ENCODE results near the gene TEX50. TPM values are rescaled to one million over a fixed set of nuclear protein-coding genes. Genes with fewer than 3 reads are reported as not detected.
"Not testable (repeated sequence)": the region's sequence is repeated elsewhere in the genome, so short reads cannot be mapped to it uniquely, and the experiment has no call there.

The TEX50 gene
- total and polyA plus RNA-seq, 2 experiments from 2014 or later: not detected

DNA sequence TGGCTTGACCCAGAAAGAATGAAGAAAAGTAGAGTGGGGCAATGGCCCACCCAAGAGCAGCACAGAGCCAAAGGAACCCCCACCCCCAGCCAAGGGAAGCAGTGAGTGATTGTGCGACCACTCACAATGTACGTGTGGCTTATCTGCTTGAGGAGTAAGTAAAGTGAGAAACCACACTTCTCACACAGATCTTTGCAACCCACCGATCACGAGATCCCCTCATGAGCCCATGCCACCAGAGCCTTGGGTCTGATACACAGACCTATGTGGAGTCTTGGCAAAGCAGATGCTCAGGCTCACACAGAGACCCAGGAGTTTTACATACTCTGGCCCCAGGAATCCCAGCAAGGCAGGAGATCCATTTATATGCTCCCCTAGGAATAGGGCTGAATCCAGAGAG, 18.3 kb upstream of the TEX50 start:
- Histone ChIP-seq H3K27ac (no peak overlapping the region), H3K4me1 (ENCODE audit: insufficient read depth) (no peaks in the 10 kb centered on the region), H3K36me3 (ENCODE audit: low read depth) (no peaks in the 10 kb centered on the region), H3K9me3 (ENCODE audit: low read depth) (peaks cover 4% of the 10 kb centered on the region), H3K79me2 (ENCODE audit: insufficient read depth) (no peaks in the 10 kb centered on the region), H3K27me3 (replicated peaks; ENCODE audit: insufficient read depth) (no peaks in the 10 kb centered on the region), H3F3A (ENCODE audit: insufficient read depth) (no peaks in the 10 kb centered on the region), H3K9me2 (ENCODE audit: insufficient read depth) (no peaks in the 10 kb centered on the region), H4K20me1 (ENCODE audit: insufficient read depth) (no peaks in the 10 kb centered on the region), H3K9ac (no peak overlapping the region), H2AFZ (no peak overlapping the region), H3K4me2 (ENCODE audit: unreplicated experiment) (no peak overlapping the region), H3K4me3 (no peak overlapping the region)
- TF ChIP-seq EZH2phosphoT487 (IDR thresholded peaks at IDR 0.05; ENCODE audit: insufficient read depth, low read depth) (no peak), EZH2 (IDR thresholded peaks at IDR 0.05; ENCODE audit: insufficient read depth, poor library complexity, severe bottlenecking) (no peak)
- in situ Hi-C loops (cut with MboI): no loop called here
- WGBS, 2 experiments (ENCODE audit: low coverage in 1 of 2, low lambda C conversion rate in 2 of 2, missing lambda C conversion rate in 2 of 2): 56 to 62% methylated on average over 4 of the region's 4 CpGs
- DNase-seq: no peak

DNA sequence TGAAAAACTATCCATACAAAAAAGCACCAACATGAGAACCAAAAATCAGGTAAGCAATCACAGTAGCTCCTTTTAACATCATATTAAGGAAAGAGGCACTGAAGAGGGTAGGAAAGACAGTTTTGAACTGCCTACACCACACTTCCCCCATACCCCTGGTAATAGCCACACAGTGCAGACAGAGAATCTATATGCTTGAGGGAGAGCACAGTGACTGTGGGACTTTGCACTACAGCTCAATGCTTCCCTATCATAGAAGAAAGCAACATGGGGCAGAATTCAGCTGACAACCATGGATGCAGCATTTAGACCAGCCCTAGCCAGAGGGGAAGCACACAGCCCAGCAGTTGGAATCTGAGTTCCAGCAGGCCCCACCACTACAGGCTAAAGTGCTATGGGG, 7.9 kb upstream of the TEX50 start:
- Histone ChIP-seq H3K36me3 (ENCODE audit: low read depth) (no peaks in the 10 kb centered on the region), H2AFZ (no peak overlapping the region), H4K20me1 (ENCODE audit: insufficient read depth) (no peaks in the 10 kb centered on the region), H3K79me2 (ENCODE audit: insufficient read depth) (no peaks in the 10 kb centered on the region), H3K9me2 (ENCODE audit: insufficient read depth) (no peaks in the 10 kb centered on the region), H3F3A (ENCODE audit: insufficient read depth) (no peaks in the 10 kb centered on the region), H3K27ac (no peak overlapping the region), H3K4me3 (no peak overlapping the region), H3K9ac (no peak overlapping the region), H3K9me3 (ENCODE audit: low read depth) (no peaks in the 10 kb centered on the region), H3K27me3 (replicated peaks; ENCODE audit: insufficient read depth) (no peaks in the 10 kb centered on the region), H3K4me1 (ENCODE audit: insufficient read depth) (no peaks in the 10 kb centered on the region), H3K4me2 (ENCODE audit: unreplicated experiment) (no peak overlapping the region)
- no peak for DNase-seq
- TF ChIP-seq EZH2phosphoT487 (IDR thresholded peaks at IDR 0.05; ENCODE audit: insufficient read depth, low read depth) (no peak), EZH2 (IDR thresholded peaks at IDR 0.05; ENCODE audit: insufficient read depth, poor library complexity, severe bottlenecking) (no peak)
- in situ Hi-C loops (cut with MboI): no loop called here

DNA sequence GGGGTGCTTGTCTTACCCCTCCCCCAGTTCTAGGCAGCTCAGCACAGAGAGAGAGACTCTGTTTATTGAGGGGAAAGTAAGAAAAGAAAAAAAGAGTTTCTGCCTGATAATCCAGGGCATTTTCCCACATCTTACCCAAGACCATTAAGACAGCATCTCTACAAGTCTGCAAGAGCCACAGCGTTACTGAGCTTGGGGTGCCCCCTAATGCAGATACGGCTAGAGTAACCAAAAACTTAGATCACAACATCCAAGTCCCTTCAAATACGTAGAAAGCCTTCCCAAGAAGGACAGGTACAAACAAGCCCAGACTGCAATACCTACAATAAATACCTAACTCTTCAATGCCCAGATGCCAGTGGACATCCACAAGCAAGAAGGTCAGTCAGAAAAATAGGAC, 6.2 kb upstream of the TEX50 start:
- H3K4me3 ChIP-seq: no peak overlapping the region
- no peaks in the 10 kb centered on the region for H3F3A ChIP-seq (ENCODE audit: insufficient read depth)
- H2AFZ ChIP-seq: no peak overlapping the region
- no peaks in the 10 kb centered on the region for H3K4me1 ChIP-seq (ENCODE audit: insufficient read depth)
- H3K4me2 ChIP-seq (ENCODE audit: unreplicated experiment): no peak overlapping the region
- no peaks in the 10 kb centered on the region for H3K27me3 ChIP-seq (replicated peaks; ENCODE audit: insufficient read depth)
- H3K9me3 ChIP-seq (ENCODE audit: low read depth): no peaks in the 10 kb centered on the region
- H3K9ac ChIP-seq: no peak overlapping the region
- H3K9me2 ChIP-seq (ENCODE audit: insufficient read depth): no peaks in the 10 kb centered on the region
- in situ Hi-C loops (cut with MboI): no loop called here
- TF ChIP-seq EZH2phosphoT487 (IDR thresholded peaks at IDR 0.05; ENCODE audit: insufficient read depth, low read depth) (no peak), EZH2 (IDR thresholded peaks at IDR 0.05; ENCODE audit: insufficient read depth, poor library complexity, severe bottlenecking) (no peak)
- H3K27ac ChIP-seq: no peak overlapping the region
- no peaks in the 10 kb centered on the region for H3K36me3 ChIP-seq (ENCODE audit: low read depth)
- H4K20me1 ChIP-seq (ENCODE audit: insufficient read depth): no peaks in the 10 kb centered on the region
- DNase-seq: no peak
- WGBS, 2 experiments (ENCODE audit: low coverage in 1 of 2, low lambda C conversion rate in 2 of 2, missing lambda C conversion rate in 2 of 2): 63 to 73% methylated on average over 3 of the region's 3 CpGs
- no peaks in the 10 kb centered on the region for H3K79me2 ChIP-seq (ENCODE audit: insufficient read depth)

DNA sequence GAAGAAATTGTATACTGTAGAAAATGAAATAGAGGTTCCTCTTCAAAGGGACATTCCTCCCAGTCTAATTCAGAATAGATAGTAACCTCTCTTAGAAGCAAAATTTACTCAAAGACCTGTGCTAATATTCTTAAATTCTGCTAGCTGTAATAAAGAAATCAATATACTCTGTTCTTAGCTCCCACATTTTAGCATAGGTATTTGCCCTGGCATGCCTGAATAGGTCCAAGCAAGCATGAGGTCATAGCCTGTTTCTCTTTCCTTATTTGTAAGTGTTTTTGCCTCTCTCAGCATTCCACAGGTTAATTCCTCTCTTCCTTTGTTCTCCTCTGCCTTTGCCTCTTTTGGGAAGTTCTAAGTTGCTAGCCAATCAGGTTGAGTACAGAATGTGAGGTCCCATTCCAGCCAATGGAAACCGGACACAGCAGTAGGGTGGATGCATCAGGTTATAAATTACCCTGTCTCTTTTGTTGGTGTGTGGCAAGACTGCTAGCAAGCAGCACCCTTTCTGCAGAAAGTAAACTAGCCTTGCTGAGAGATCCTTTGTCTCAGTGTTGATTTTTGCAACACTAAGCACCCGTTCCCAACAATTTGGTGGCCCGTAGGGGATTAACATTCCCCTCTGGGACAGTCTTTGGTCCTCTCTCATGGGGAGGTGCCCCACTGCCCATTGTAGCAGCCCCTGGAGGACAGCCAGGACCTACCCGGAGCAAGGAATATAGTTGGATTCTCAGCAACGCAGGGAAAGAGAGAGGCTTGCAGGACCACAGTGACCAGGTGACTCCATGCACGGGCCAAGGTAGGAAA, 2.3 kb downstream of the TEX50 start:
- DNase-seq; H3F3A ChIP-seq (ENCODE audit: insufficient read depth); in situ Hi-C loops (cut with MboI); H3K4me3 ChIP-seq; H3K4me2 ChIP-seq (ENCODE audit: unreplicated experiment); H4K20me1 ChIP-seq (ENCODE audit: insufficient read depth); H3K27ac ChIP-seq; H3K9ac ChIP-seq; H3K79me2 ChIP-seq (ENCODE audit: insufficient read depth); H3K9me3 ChIP-seq (ENCODE audit: low read depth); H3K27me3 ChIP-seq (replicated peaks; ENCODE audit: insufficient read depth); H2AFZ ChIP-seq; H3K36me3 ChIP-seq (ENCODE audit: low read depth); H3K4me1 ChIP-seq (ENCODE audit: insufficient read depth); H3K9me2 ChIP-seq (ENCODE audit: insufficient read depth): not testable (repeated sequence)
- WGBS, 2 experiments (ENCODE audit: low coverage in 1 of 2, low lambda C conversion rate in 2 of 2, missing lambda C conversion rate in 2 of 2): 42 to 54% methylated on average over 6 of the region's 6 CpGs

Data from GM23248 (cell line).